ENCODE results near the gene GMPPA. TPM values are rescaled to one million over a fixed set of nuclear protein-coding genes. Genes with fewer than 3 reads are reported as not detected.

The GMPPA gene
- polyA plus RNA-seq, 1 donor (not counting 4 experiments of a cell fraction or from before 2014, with no cell fraction given) = 50.6 TPM

GRCh38 chr2:219476652-219477151 is 22.0 kb upstream of the GMPPA start:
- no peak overlapping the region for H3K9ac ChIP-seq (ENCODE audit: control insufficient read depth, extremely low read depth, insufficient read depth, low read length)
- no peaks in the 10 kb centered on the region for H3K79me2 ChIP-seq (ENCODE audit: control insufficient read depth, insufficient read depth, low read length)
- no peak overlapping the region for H3K27ac ChIP-seq (ENCODE audit: control insufficient read depth, insufficient read depth, low read length)
- dilution Hi-C loops (cut with MboI; ENCODE audit: extremely low pct_ligation_motif_present, low sequenced_read_pairs) = no loop called here
- FAIRE-seq (no peak), DNase-seq (ENCODE audit: low read depth, low spot score) (no peak)
- H3K9me1 ChIP-seq (ENCODE audit: control insufficient read depth, extremely low read depth, insufficient read depth, low read length) = no peaks in the 10 kb centered on the region
- no peak overlapping the region for H3K4me2 ChIP-seq (ENCODE audit: control insufficient read depth, extremely low read depth, insufficient read depth, low read depth, low read length)
- TF ChIP-seq EZH2 (IDR thresholded peaks at IDR 0.05; ENCODE audit: low read length) (no peak), CTCF (optimal IDR thresholded peaks at IDR 0.05 in 1 of 3, IDR thresholded peaks at IDR 0.05 in 1 of 3, conservative IDR thresholded peaks at IDR 0.05 in 1 of 3; ENCODE audit: extremely low read depth in 1 of 3, insufficient read depth in 2 of 3, low read length in 3 of 3) (no peak)
- no peak overlapping the region for H3K4me3 ChIP-seq (ENCODE audit: control insufficient read depth in 2 of 3, extremely low read depth in 1 of 3, insufficient read depth in 2 of 3, low read depth in 1 of 3, low read length in 3 of 3)
- no peak overlapping the region for H2AFZ ChIP-seq (ENCODE audit: control insufficient read depth, low read length)
- H3K4me1 ChIP-seq (ENCODE audit: control insufficient read depth, extremely low read depth, insufficient read depth, low read length) = no peaks in the 10 kb centered on the region
- H3K27me3 ChIP-seq (ENCODE audit: control insufficient read depth, extremely low read depth, insufficient read depth, low read length) = no peaks in the 10 kb centered on the region
- no peaks in the 10 kb centered on the region for H3K9me3 ChIP-seq (ENCODE audit: control insufficient read depth, low read depth, low read length)
- peaks cover 0 to 23% of the 10 kb centered on the region in 2 experiments for H3K36me3 ChIP-seq (ENCODE audit: control insufficient read depth in 2 of 2, extremely low read depth in 1 of 2, insufficient read depth in 2 of 2, low read length in 2 of 2)
- H4K20me1 ChIP-seq (ENCODE audit: control insufficient read depth, extremely low read depth, insufficient read depth, low read length) = no peaks in the 10 kb centered on the region

GRCh38 chr2:219477179-219477578 is 21.5 kb upstream of the GMPPA start:
- dilution Hi-C loops (cut with MboI; ENCODE audit: extremely low pct_ligation_motif_present, low sequenced_read_pairs) = no loop called here
- Histone ChIP-seq H3K9ac (ENCODE audit: control insufficient read depth, extremely low read depth, insufficient read depth, low read length) (no peak overlapping the region), H3K27ac (ENCODE audit: control insufficient read depth, insufficient read depth, low read length) (no peak overlapping the region), H3K9me3 (ENCODE audit: control insufficient read depth, low read depth, low read length) (no peaks in the 10 kb centered on the region), H4K20me1 (ENCODE audit: control insufficient read depth, extremely low read depth, insufficient read depth, low read length) (no peaks in the 10 kb centered on the region), H2AFZ (ENCODE audit: control insufficient read depth, low read length) (no peak overlapping the region), H3K36me3 (ENCODE audit: control insufficient read depth in 2 of 2, extremely low read depth in 1 of 2, insufficient read depth in 2 of 2, low read length in 2 of 2) (peaks cover 0 to 22% of the 10 kb centered on the region in 2 experiments), H3K4me2 (ENCODE audit: control insufficient read depth, extremely low read depth, insufficient read depth, low read depth, low read length) (no peak overlapping the region), H3K9me1 (ENCODE audit: control insufficient read depth, extremely low read depth, insufficient read depth, low read length) (no peaks in the 10 kb centered on the region), H3K27me3 (ENCODE audit: control insufficient read depth, extremely low read depth, insufficient read depth, low read length) (no peaks in the 10 kb centered on the region), H3K79me2 (ENCODE audit: control insufficient read depth, insufficient read depth, low read length) (no peaks in the 10 kb centered on the region), H3K4me1 (ENCODE audit: control insufficient read depth, extremely low read depth, insufficient read depth, low read length) (no peaks in the 10 kb centered on the region), H3K4me3 (ENCODE audit: control insufficient read depth in 2 of 3, extremely low read depth in 1 of 3, insufficient read depth in 2 of 3, low read depth in 1 of 3, low read length in 3 of 3) (no peak overlapping the region)
- DNase-seq (ENCODE audit: low read depth, low spot score) = no peak
- no peak for FAIRE-seq
- TF ChIP-seq EZH2 (IDR thresholded peaks at IDR 0.05; ENCODE audit: low read length) (no peak), CTCF (optimal IDR thresholded peaks at IDR 0.05 in 1 of 3, IDR thresholded peaks at IDR 0.05 in 1 of 3, conservative IDR thresholded peaks at IDR 0.05 in 1 of 3; ENCODE audit: extremely low read depth in 1 of 3, insufficient read depth in 2 of 3, low read length in 3 of 3) (no peak)
